Measurements from ENCODE around the gene GALR3.

Gene GALR3

DNA sequence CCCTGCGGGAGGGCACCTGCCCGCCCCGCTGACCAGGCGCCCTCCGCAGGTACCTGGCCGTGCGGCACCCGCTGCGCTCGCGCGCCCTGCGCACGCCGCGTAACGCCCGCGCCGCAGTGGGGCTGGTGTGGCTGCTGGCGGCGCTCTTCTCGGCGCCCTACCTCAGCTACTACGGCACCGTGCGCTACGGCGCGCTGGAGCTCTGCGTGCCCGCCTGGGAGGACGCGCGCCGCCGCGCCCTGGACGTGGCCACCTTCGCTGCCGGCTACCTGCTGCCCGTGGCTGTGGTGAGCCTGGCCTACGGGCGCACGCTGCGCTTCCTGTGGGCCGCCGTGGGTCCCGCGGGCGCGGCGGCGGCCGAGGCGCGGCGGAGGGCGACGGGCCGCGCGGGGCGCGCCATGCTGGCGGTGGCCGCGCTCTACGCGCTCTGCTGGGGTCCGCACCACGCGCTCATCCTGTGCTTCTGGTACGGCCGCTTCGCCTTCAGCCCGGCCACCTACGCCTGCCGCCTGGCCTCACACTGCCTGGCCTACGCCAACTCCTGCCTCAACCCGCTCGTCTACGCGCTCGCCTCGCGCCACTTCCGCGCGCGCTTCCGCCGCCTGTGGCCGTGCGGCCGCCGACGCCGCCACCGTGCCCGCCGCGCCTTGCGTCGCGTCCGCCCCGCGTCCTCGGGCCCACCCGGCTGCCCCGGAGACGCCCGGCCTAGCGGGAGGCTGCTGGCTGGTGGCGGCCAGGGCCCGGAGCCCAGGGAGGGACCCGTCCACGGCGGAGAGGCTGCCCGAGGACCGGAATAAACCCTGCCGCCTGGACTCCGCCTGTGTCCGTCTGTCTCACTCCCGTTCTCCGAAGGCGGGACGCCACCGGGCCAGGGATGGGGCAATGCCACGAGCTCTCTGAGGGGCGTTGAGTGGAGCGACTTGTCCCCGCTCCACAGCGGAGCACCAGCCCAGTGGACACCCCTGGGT, 1.8 kb downstream of the GALR3 start:
- no peak for DNase-seq

- no peak for DNase-seq
Measured at GRCh38 chr22:37827056-37827455, 3.9 kb downstream of the GALR3 start.

- DNase-seq = no peak
Measured at GRCh38 chr22:37830093-37830842, 7.1 kb downstream of the GALR3 start.

GRCh38 chr22:37831472-37831871, 8.3 kb downstream of the GALR3 start:
- DNase-seq = no peak

GRCh38 chr22:37832022-37832857, 9.1 kb downstream of the GALR3 start:
- DNase-seq = no peak

- DNase-seq = no peak
Measured at GRCh38 chr22:37842015-37842793, 19.0 kb downstream of the GALR3 start.

DNA sequence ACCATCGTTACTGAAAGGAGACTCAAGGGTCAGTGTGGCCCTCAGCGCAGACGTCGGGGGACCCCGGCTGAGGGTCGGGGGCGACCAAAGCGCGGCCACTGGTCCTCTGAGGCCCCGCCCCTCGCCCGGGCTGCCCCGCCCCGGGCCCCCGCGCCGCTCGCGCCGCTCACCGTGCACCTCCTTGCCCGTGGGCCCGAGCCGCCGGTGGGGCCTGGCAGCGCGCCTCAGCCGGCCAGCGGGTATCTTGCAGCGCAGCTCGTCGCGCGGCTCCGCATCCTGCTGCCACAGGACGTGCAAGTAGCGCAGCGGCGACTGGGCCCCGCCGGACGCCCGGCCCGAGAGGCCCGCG, 20.5 kb downstream of the GALR3 start:
- peak; percentile 36 for DNase-seq

DNA sequence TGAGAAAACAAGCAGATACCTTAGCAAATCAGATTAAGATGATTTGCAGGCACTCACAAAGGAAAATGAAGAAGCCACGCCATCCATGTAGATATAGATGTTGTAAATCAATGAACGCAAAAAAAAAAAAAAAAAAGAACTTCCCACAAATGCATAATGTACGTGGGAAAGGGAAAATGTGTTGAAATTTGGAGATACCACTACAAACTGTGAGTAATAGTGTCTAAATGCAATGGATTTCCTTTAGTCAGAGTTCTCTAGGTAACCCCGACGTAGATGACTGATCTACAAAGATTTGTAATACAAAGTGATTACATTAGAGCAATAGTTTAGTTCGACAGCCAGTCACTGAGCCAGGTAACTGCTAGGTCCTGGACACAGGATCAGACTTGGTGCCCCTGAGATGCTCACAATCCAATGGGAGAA, 21.7 kb downstream of the GALR3 start:
- no peak for DNase-seq

DNA sequence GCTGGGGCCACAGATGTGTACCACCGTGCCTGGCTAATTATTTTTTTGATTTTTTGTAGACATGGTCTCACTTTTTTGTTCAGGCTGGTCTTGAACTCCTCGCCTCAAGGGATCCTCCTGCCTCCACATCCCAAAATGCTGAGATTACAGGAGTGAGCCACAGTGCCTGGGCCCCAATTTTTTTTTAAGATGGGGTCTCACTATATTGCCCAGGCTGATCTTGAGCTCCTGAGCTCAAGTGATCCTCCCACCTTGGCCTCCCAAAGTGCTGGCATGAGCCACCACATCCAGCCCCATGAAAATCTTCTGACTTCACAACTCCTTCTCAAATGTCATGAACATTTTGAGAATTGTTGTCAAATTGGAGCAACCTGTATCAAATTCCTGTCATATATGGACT, 23.3 kb downstream of the GALR3 start:
- DNase-seq = no peak

- no peak for DNase-seq
Measured at GRCh38 chr22:37848587-37849088, 25.5 kb downstream of the GALR3 start.

DNA sequence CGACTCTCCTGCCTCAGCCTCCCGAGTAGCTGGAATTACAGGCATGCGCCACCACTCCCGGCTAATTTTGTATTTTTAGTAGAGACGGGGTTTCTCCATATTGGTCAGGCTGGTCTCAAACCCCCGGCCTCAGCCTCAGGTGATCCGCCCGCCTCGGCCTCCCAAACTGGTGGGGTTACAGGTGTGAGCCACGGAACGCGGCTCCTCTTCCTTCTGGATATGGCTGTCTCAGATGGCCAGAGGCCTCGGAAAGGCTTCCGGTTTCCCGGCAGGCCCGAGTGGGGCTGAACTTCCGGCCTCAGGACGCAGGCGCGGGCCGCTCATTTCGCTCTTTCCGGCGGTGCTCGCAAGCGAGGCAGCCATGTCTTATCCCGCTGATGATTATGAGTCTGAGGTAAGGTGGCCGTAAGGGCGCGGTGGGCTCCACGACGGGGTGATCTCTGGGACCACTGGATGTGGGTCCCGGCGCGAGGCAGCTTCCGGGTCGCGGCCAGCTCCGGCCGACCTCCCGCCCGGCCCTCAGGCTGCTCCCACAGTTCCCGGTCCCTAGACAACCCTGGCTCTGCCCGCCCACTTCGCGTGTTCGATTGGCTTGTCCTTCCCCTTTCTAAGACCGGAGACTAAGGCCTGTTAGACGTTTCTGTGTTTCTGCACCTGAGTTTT, 26.0 kb downstream of the GALR3 start, which contains the start of gene EIF3L:
EIF3L (plus strand) TSS at position 331 of the 663 bp plus-strand sequence; CDS start at position 362, 31 bp downstream.
- DNase-seq = peak; percentile 84

GRCh38 chr22:37850801-37851200, 27.6 kb downstream of the GALR3 start:
- DNase-seq = no peak

DNA sequence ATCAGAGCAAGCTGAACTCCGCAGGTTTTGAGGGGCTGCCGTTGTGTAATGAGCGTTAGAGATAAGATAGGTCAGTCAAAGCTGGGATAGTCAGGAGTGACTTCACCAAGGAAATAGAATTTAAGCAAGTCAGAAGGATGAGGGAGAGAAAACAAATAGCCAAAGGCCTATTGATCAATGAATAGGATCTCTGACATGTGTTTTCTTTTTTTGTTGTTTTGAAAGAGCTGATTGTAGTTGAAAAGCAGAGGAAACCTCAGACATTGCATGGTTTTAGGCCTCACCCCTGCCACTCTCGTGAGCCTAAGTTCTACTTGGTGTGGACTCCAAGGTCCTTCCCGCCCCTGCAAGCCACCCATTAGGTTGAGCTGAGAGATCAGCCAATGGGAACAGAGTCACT, 29.2 kb downstream of the GALR3 start:
- DNase-seq = no peak

- DNase-seq = no peak
Measured at GRCh38 chr22:37854946-37855345, 31.8 kb downstream of the GALR3 start.

- DNase-seq = no peak
Measured at GRCh38 chr22:37855462-37855861, 32.3 kb downstream of the GALR3 start.

- DNase-seq = no peak
Measured at GRCh38 chr22:37860796-37861421, 37.7 kb downstream of the GALR3 start.

DNA sequence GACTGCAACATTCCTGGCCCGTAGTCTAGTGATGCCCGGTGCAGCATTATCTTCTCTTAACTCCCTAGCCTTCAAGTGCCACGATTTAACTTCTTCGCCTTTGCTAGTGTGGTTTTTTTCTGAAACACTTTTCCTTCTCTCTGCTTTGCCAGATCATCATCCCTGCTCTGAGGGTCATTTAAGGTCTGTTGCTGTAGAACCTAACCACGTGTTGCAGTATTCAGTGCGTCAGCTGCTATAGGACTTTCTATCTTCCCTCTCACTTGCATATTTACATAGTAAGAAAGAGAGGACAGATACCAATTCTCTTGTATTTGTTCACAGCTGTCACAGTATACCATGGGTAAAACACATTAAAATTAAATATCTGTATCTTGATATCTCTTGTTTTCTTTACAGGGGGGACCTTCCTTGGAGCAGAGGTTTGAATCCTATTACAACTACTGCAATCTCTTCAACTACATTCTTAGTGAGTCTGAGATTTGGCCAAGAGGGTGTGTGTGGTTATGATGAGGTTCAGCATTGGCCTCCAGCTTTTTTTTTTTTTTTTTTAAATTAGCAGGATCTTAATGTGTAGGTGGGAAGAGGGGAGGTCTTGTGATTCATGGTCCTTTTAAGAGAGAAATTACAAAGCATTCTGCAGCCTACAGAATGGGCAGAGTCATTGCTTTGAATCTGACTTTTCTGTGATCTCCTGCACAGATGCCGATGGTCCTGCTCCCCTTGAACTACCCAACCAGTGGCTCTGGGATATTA, 39.6 kb downstream of the GALR3 start:
- no peak for DNase-seq

DNA sequence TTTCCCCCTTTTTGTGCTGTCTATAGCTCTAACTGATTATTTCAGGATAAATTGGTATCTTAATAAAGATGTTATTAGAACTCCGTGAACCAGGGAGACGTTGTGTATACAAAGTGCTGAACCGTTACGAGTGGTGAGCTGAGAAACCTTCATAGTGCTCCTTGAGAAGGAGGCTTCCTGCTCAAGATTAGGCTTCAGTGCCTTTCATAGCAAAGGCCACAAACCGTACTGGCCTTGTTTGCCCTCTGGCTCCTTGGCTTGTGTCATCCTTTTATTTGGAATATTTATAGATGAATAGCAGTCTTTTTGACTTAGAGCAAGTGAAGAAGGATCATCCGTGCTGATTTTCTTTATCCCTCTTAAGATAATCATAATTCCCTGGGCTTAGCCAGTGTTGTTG, 42.3 kb downstream of the GALR3 start:
- no peak for DNase-seq

DNA sequence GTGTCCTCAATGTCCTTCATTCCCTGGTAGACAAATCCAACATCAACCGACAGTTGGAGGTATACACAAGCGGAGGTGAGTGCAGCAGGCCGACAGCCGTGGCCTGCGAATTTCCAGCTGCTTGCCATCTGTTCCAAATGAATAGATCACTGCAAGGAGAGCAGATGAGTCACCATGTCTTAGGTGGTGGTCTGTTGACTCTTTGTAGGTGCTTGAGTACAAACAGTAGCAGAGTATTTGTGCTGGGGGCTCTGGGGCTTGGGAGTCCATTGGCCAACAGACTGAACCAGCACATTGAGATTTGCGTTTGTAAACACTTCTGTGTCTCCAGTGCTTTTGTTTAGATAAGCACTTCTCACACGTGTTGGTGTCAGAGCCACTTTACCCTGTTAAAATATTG, 47.1 kb downstream of the GALR3 start:
- DNase-seq = no peak

Measured in activated gamma-delta T cell treated with Interleukin-2 at 50 U/mL for 16 hours (primary cell).